Muscle of leg (tissue), 11 donors: ENCODE results near the gene KLHL21. TPM values are rescaled to one million over a fixed set of nuclear protein-coding genes. Genes with fewer than 3 reads are reported as not detected.

Experiments
- DNase-seq: peaks from one replicate; pipeline ENCODE4 v3.0.0; 2013
- H3K27ac ChIP-seq: one replicate; pipeline ENCODE4 v1.5.1; 2013; ENCODE audit warnings: mild to moderate bottlenecking, low read length, control low read depth
- H3K27me3 ChIP-seq: one replicate; pipeline ENCODE4 v1.6.1; 2013; ENCODE audit warnings: low read length; ENCODE audit not compliant: control insufficient read depth, insufficient read depth
- H3K36me3 ChIP-seq: one replicate; pipeline ENCODE4 v1.6.1; 2013; ENCODE audit warnings: low read length; ENCODE audit not compliant: control insufficient read depth, insufficient read depth
- H3K4me1 ChIP-seq: one replicate; pipeline ENCODE4 v1.6.1; 2013; ENCODE audit warnings: low read length; ENCODE audit not compliant: control insufficient read depth, insufficient read depth
- H3K4me3 ChIP-seq: one replicate; pipeline ENCODE4 v1.5.1; 2013; ENCODE audit warnings: low read length, control low read depth
- H3K9me3 ChIP-seq: replicated peaks from 2 replicates; pipeline ENCODE4 v1.6.1; 2013; ENCODE audit warnings: low read depth, low read length; ENCODE audit not compliant: control insufficient read depth
- WGBS: methylation state at CpG from one replicate; pipeline ENCODE4 v1.1.5; 2013; ENCODE audit warnings: missing lambda C conversion rate; ENCODE audit not compliant: insufficient coverage; 5-methylcytosine and 5-hydroxymethylcytosine counted together
- polyA plus RNA-seq, 8 donors: library from polyadenylated mRNA; unstranded; fragments of 120-200 nt; gene quantifications; one replicate each; pipeline versions ENCODE4 v1.2.1 to v1.2.3, GENCODE V29; 2013; ENCODE audit warnings: inconsistent platforms in 1 of 8, low replicate concordance in 1 of 8; ENCODE audit not compliant: insufficient read length in 8 of 8, insufficient read depth in 1 of 8
- total RNA-seq: library from RNA; stranded (reverse); fragments of 120-200 nt; gene quantifications from one replicate; pipeline ENCODE4 v1.2.4, GENCODE V29; 2013

KLHL21 gene
- total and polyA plus RNA-seq, 9 donors = 27.7 to 49.3 (median 38.1) TPM

DNA sequence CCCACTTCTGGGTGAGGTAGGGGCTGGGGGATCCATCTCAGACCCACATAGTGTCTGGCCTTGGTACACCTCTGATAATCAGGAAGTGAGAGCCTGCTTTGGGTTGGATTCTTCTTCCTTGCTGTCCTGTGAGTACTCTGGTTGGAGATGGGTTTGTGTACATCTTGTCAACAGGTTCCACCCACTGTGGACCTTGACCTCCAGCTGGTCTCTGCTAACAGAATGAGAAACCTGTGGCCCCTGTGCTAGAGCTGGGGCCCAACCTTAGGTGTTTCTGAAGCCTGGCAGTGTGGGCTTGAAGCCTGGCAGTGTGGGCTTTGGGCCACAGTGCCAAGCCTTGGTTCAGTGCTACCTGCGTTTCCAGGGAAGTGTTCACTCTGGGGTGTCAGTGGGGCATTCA is 20.3 kb downstream of the KLHL21 start:
- Histone ChIP-seq H3K9me3 (no peaks in the 10 kb centered on the region), H3K4me1 (peaks cover 40% of the 10 kb centered on the region)

DNA sequence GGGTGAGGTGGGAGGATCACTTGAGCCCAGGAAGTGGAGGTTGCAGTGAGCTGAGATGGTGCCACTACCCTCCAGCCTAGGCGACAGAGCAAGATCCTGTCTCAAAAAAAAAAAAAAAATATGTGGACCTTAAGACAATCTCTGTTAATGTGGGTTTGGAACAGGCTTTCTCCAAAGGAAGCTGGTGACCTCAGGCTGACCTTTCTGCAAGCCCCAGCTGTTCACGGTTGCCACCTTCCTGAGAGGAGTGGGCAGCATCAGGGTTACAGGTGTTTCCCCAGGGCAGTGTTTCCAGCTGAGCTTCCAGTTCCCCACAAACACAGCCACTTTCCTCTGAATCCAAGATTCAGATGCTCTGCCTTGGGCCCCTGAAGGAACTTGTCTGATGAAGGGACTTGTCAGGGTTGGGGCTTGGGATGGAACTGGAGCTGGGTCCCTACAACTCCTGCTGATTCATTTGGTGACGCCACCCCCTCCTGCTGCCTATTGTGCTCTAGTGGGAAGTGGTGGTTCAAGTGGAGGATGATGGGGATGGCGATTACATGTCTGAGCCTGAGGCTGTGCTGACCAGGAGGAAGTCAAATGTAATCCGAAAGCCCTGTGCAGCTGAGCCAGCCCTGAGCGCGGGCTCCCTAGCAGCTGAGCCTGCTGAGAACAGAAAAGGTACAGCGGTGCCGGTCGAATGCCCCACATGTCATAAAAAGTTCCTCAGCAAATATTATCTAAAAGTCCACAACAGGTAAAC is 20.9 kb downstream of the KLHL21 start:
- Histone ChIP-seq H3K4me1 (peaks cover 34% of the 10 kb centered on the region), H3K27me3 (no peaks in the 10 kb centered on the region), H3K9me3 (no peaks in the 10 kb centered on the region), H3K27ac (no peak overlapping the region), H3K36me3 (peaks cover 10% of the 10 kb centered on the region), H3K4me3 (no peak overlapping the region)
- DNase-seq = no peak
- WGBS = 80% methylated on average over 8 of the region's 10 CpGs

More for the DNA sequence above, 20.3 kb downstream of the KLHL21 start:
- H3K4me3 ChIP-seq = no peak overlapping the region
- no CpG with 5 or more reads among the region's 1 CpG for WGBS
- no peak for DNase-seq
- no peaks in the 10 kb centered on the region for H3K27me3 ChIP-seq
- peaks cover 10% of the 10 kb centered on the region for H3K36me3 ChIP-seq
- H3K27ac ChIP-seq = no peak overlapping the region

DNA sequence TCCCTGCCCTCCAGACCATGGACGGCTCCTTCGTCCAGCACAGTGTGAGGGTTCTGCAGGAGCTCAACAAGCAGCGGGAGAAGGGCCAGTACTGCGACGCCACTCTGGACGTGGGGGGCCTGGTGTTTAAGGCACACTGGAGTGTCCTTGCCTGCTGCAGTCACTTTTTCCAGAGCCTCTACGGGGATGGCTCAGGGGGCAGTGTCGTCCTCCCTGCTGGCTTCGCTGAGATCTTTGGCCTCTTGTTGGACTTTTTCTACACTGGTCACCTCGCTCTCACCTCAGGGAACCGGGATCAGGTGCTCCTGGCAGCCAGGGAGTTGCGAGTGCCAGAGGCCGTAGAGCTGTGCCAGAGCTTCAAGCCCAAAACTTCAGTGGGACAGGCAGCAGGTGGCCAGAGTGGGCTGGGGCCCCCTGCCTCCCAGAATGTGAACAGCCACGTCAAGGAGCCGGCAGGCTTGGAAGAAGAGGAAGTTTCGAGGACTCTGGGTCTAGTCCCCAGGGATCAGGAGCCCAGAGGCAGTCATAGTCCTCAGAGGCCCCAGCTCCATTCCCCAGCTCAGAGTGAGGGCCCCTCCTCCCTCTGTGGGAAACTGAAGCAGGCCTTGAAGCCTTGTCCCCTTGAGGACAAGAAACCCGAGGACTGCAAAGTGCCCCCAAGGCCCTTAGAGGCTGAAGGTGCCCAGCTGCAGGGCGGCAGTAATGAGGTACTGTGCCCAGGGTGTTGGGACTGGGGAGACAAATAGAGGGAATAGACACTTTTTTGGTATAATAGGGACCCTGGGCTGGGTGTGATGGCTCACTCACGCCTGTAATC is 21.9 kb downstream of the KLHL21 start:
- Histone ChIP-seq H3K27me3 (no peaks in the 10 kb centered on the region), H3K9me3 (no peaks in the 10 kb centered on the region), H3K4me3 (peak overlapping the region; percentile 84), H3K36me3 (peaks cover 8% of the 10 kb centered on the region), H3K27ac (peak overlapping the region; percentile 88), H3K4me1 (peaks cover 29% of the 10 kb centered on the region)
- WGBS = 30% methylated on average over 19 of the region's 19 CpGs
- no peak for DNase-seq

DNA sequence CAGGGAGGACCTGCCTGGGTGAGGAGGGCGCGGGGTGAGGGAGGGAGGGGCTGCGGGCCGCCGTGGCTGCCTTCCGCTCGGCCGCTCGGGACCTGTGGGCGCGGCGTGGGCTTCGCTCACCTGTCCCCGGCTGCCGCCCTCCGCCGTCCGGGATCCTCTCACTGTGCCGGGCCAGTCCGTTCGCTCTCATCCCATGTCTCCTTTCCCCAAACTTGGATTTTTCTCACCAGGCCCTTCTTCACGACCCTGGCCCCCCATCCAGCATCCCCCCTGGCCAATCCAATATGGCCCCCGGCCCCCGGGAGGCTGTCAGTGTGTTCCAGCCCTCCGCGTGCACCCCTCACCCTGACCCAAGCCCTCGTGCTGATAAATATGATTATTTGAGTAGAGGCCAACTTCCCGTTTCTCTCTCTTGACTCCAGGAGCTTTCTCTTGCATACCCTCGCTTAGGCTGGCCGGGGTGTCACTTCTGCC is 22.5 kb downstream of the KLHL21 start:
- H3K9me3 ChIP-seq = no peaks in the 10 kb centered on the region

DNA sequence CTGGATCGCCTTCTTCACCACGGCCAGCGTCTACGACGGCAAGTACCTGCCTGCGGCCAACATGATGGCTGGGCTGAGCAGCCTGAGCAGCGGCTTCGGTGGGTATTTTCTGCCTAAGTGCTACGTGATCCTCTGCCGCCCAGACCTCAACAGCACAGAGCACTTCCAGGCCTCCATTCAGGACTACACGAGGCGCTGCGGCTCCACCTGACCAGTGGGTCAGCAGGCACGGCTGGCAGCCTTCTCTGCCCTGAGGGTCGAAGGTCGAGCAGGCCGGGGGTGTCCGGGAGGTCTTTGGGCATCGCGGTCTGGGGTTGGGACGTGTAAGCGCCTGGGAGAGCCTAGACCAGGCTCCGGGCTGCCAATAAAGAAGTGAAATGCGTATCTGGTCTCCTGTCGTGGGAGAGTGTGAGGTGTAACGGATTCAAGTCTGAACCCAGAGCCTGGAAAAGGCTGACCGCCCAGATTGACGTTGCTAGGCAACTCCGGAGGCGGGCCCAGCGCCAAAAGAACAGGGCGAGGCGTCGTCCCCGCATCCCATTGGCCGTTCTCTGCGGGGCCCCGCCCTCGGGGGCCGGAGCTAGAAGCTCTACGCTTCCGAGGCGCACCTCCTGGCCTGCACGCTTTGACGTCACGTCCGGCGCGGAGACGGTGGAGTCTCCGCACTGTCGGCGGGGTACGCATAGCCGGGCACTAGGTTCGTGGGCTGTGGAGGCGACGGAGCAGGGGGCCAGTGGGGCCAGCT is 23.1 kb downstream of the KLHL21 start, which contains the start of gene ZBTB48:
Gene ZBTB48 (plus strand): TSS at position 621 of the 745 bp plus-strand sequence. CDS start 616 bp downstream, outside the sequence.
- Histone ChIP-seq H3K9me3 (no peaks in the 10 kb centered on the region), H3K36me3 (peaks cover 5% of the 10 kb centered on the region), H3K27ac (peak within 1 kb of the TSS; percentile 95), H3K4me3 (peak within 1 kb of the TSS; percentile 84), H3K4me1 (peaks cover 29% of the 10 kb centered on the region), H3K27me3 (no peaks in the 10 kb centered on the region)
- 11% methylated on average over 58 of the region's 58 CpGs for WGBS
- DNase-seq = peak; percentile 100

More for the DNA sequence above, 22.5 kb downstream of the KLHL21 start:
- peak overlapping the region; percentile 88 for H3K27ac ChIP-seq
- DNase-seq = peak; percentile 48
- H3K4me3 ChIP-seq = peak overlapping the region; percentile 84
- under 1% methylated on average over 22 of the region's 30 CpGs for WGBS
- H3K4me1 ChIP-seq = peaks cover 29% of the 10 kb centered on the region
- no peaks in the 10 kb centered on the region for H3K27me3 ChIP-seq
- peaks cover 5% of the 10 kb centered on the region for H3K36me3 ChIP-seq

DNA sequence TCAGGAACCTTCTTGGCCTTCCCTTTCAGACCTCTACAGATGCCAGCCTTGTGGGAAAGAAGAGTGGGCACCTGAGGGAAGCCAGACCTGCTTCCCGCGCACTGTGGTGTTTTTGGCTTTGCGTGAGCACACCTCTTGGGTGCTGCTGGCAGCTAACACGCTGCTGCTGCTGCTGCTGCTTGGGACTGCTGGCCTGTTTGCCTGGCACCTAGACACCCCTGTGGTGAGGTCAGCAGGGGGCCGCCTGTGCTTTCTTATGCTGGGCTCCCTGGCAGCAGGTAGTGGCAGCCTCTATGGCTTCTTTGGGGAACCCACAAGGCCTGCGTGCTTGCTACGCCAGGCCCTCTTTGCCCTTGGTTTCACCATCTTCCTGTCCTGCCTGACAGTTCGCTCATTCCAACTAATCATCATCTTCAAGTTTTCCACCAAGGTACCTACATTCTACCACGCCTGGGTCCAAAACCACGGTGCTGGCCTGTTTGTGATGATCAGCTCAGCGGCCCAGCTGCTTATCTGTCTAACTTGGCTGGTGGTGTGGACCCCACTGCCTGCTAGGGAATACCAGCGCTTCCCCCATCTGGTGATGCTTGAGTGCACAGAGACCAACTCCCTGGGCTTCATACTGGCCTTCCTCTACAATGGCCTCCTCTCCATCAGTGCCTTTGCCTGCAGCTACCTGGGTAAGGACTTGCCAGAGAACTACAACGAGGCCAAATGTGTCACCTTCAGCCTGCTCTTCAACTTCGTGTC is 23.9 kb downstream of the KLHL21 start:
- H3K4me3 ChIP-seq = no peak overlapping the region
- peaks cover 29% of the 10 kb centered on the region for H3K4me1 ChIP-seq
- H3K27me3 ChIP-seq = no peaks in the 10 kb centered on the region
- WGBS = 87% methylated on average over 14 of the region's 14 CpGs
- H3K9me3 ChIP-seq = no peaks in the 10 kb centered on the region
- no peak overlapping the region for H3K27ac ChIP-seq
- DNase-seq = no peak
- peaks cover 5% of the 10 kb centered on the region for H3K36me3 ChIP-seq

DNA sequence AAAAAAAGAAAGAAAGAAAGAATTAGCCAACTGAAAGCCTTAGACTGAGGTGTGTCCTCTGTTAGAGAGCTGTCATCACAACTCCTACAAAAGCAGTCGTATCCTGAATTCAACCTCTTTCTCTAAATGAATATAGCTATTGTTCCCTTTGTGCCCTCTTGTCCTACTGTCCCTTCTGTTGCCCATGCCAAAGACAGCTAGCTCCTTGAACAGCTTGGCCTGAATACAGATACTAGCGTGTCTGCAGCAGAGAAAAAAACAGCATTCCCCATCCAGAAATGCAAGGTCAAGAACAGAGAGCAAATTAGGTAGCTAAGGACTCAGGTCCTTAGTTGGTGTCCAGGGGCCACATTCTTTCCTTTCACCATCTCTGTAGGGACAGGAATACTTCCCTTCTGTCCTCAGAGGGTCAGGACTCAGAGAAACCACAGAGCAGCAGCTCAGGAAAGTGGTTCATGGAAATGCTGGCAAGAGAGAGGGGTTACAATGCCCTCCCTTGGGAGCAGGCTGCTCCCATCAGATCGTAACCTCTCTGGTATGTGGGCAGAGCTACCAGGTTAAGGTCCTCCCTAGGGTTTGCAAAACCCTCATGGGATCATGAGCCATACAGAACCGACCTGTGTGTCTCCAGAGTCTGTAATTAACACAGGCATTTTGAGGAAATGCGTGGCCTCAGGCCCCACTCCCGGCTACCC is 24.7 kb downstream of the KLHL21 start:
- DNase-seq = no peak
- H3K4me1 ChIP-seq = peaks cover 29% of the 10 kb centered on the region
- 67% methylated on average over 5 of the region's 6 CpGs for WGBS
- H3K9me3 ChIP-seq = no peaks in the 10 kb centered on the region
- no peaks in the 10 kb centered on the region for H3K27me3 ChIP-seq
- peaks cover 5% of the 10 kb centered on the region for H3K36me3 ChIP-seq
- no peak overlapping the region for H3K27ac ChIP-seq
- H3K4me3 ChIP-seq = no peak overlapping the region

DNA sequence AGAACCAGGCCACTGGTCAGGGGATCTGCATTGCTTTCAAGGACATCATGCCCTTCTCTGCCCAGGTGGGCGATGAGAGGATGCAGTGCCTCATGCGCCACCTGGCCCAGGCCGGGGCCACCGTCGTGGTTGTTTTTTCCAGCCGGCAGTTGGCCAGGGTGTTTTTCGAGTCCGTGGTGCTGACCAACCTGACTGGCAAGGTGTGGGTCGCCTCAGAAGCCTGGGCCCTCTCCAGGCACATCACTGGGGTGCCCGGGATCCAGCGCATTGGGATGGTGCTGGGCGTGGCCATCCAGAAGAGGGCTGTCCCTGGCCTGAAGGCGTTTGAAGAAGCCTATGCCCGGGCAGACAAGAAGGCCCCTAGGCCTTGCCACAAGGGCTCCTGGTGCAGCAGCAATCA is 27.9 kb downstream of the KLHL21 start:
- DNase-seq = no peak
- Histone ChIP-seq H3K27ac (no peak overlapping the region), H3K4me3 (no peak overlapping the region), H3K36me3 (no peaks in the 10 kb centered on the region), H3K9me3 (no peaks in the 10 kb centered on the region), H3K27me3 (no peaks in the 10 kb centered on the region), H3K4me1 (peaks cover 11% of the 10 kb centered on the region)
- WGBS = 82% methylated on average over 12 of the region's 14 CpGs

DNA sequence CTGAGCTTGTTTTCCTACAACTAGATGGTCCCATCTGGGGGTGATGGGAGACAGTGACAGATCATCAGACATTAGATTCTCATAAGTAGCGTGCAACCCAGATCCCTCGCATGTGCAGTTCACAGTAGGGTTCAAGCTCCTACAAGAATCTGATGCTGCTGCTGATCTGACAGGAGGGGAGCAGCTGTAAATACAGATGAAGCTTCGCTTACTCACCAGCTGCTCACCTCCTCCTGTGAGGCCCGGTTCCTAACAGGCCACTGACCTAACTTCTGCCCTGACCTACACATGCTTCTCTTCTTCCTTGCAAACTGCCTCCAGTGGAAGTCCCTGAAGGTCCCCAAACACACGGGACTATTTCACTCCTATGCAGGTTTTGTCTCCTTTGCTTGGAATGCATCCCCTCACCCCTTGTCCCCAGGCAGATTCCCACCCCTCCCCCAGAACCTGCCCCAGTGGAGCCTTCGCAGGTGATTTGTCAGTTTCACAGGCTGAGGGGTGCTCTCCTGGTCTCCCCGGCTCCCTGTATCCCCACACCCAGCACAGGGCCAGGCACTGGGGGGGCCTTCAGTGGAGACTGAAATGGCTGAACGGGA is 28.5 kb downstream of the KLHL21 start:
- no peak overlapping the region for H3K4me3 ChIP-seq
- WGBS = 57% methylated on average over 6 of the region's 8 CpGs
- H3K27me3 ChIP-seq = no peaks in the 10 kb centered on the region
- peaks cover 6% of the 10 kb centered on the region for H3K4me1 ChIP-seq
- H3K9me3 ChIP-seq = no peaks in the 10 kb centered on the region
- DNase-seq = no peak
- H3K36me3 ChIP-seq = no peaks in the 10 kb centered on the region
- H3K27ac ChIP-seq = no peak overlapping the region
